MM.1S (cell line): Measurements from ENCODE around the gene PINLYP.

Experiments used
- DNase-seq: peaks from one replicate; pipeline ENCODE4 v3.0.0-alpha.2; 2015
- H2AFZ ChIP-seq: fragments of 300-600 bp; sonication (generic); 2 replicates; pipeline ENCODE4 v1.6.0; 2016; ENCODE audit warnings: antibody characterized with exemption, low read length
- H3F3A ChIP-seq: fragments of 300-600 bp; sonication (generic); 2 replicates; pipeline ENCODE4 v1.6.1; 2016; ENCODE audit warnings: mild to moderate bottlenecking, antibody characterized with exemption, low read length, moderate library complexity, mixed read lengths; ENCODE audit not compliant: insufficient read depth
- H3K27ac ChIP-seq: fragments of 300-600 bp; sonication (generic); 2 replicates; pipeline ENCODE4 v1.5.1; 2016; ENCODE audit warnings: mild to moderate bottlenecking, low read length
- H3K27me3 ChIP-seq: fragments of 300-600 bp; sonication (generic); replicated peaks from 2 replicates; pipeline ENCODE4 v1.6.0; 2016; ENCODE audit warnings: low read length; ENCODE audit not compliant: insufficient read depth
- H3K36me3 ChIP-seq: fragments of 300-600 bp; sonication (generic); replicated peaks from 2 replicates; pipeline ENCODE4 v1.6.1; 2016; ENCODE audit warnings: mild to moderate bottlenecking, low read length, mixed read lengths; ENCODE audit not compliant: insufficient read depth
- H3K4me1 ChIP-seq: fragments of 300-600 bp; sonication (generic); 2 replicates; pipeline ENCODE4 v1.6.1; 2016; ENCODE audit warnings: low read length, mixed read lengths
- H3K4me2 ChIP-seq: fragments of 300-600 bp; sonication (generic); 2 replicates; pipeline ENCODE4 v1.6.0; 2016; ENCODE audit warnings: low read depth, low read length
- H3K4me3 ChIP-seq: fragments of 300-600 bp; sonication (generic); 2 replicates; pipeline ENCODE4 v1.5.1; 2016; ENCODE audit warnings: low read length, mixed read lengths
- H3K79me2 ChIP-seq: fragments of 300-600 bp; sonication (generic); 2 replicates; pipeline ENCODE4 v1.6.1; 2016; ENCODE audit warnings: mixed run types, low read length, mixed read lengths
- H3K9ac ChIP-seq: fragments of 300-600 bp; sonication (generic); 2 replicates; pipeline ENCODE4 v1.6.1; 2016; ENCODE audit warnings: low read length, mixed read lengths
- H3K9me2 ChIP-seq: fragments of 300-600 bp; sonication (generic); replicated peaks from 2 replicates; pipeline ENCODE4 v1.6.1; 2016; ENCODE audit warnings: mild to moderate bottlenecking, low read length, mixed read lengths; ENCODE audit not compliant: insufficient read depth
- H3K9me3 ChIP-seq: fragments of 300-600 bp; sonication (generic); replicated peaks from 2 replicates; pipeline ENCODE4 v1.6.1; 2016; ENCODE audit warnings: mild to moderate bottlenecking, low read length, mixed read lengths; ENCODE audit not compliant: insufficient read depth
- H4K20me1 ChIP-seq: fragments of 300-600 bp; sonication (generic); 2 replicates; pipeline ENCODE4 v1.6.1; 2016; ENCODE audit warnings: mild to moderate bottlenecking, low read length, moderate library complexity, mixed read lengths; ENCODE audit not compliant: insufficient read depth
- CTCF ChIP-seq: fragments of 300-600 bp; sonication (generic); IDR thresholded peaks from 2 replicates; pipeline ENCODE4 v1.5.1; 2016; ENCODE audit warnings: antibody characterized with exemption, low read length, mixed read lengths
- EZH2 ChIP-seq: fragments of 300-600 bp; sonication (generic); optimal IDR thresholded peaks from 2 replicates; pipeline ENCODE3; 2017; ENCODE audit warnings: low read depth, mild to moderate bottlenecking, antibody characterized with exemption, low read length, mixed read lengths
- EZH2phosphoT487 ChIP-seq: fragments of 300-600 bp; sonication (generic); IDR thresholded peaks from 2 replicates; pipeline ENCODE4 v1.6.1; 2018; ENCODE audit warnings: antibody characterized with exemption, low read length

PINLYP gene

GRCh38 chr19:43541920-43542650 is 33.5 kb upstream of the PINLYP start:
- Histone ChIP-seq H3K4me1 (no peaks in the 10 kb centered on the region), H3K4me2 (no peak overlapping the region), H3K27ac (no peak overlapping the region), H2AFZ (no peak overlapping the region), H3K4me3 (no peak overlapping the region), H3K9me2 (no peaks in the 10 kb centered on the region), H3K27me3 (no peaks in the 10 kb centered on the region), H3K9ac (no peak overlapping the region), H4K20me1 (no peaks in the 10 kb centered on the region), H3F3A (no peaks in the 10 kb centered on the region), H3K9me3 (no peaks in the 10 kb centered on the region), H3K36me3 (no peaks in the 10 kb centered on the region), H3K79me2 (no peaks in the 10 kb centered on the region)
- TF ChIP-seq EZH2phosphoT487 (no peak), EZH2 (no peak), CTCF (no peak)
- DNase-seq: no peak

- H3K4me3 ChIP-seq: no peak overlapping the region
- no peak overlapping the region for H3K4me2 ChIP-seq
- no peaks in the 10 kb centered on the region for H3K4me1 ChIP-seq
- no peaks in the 10 kb centered on the region for H3K9me3 ChIP-seq
- no peak overlapping the region for H2AFZ ChIP-seq
- TF ChIP-seq EZH2phosphoT487: no peak
- no peaks in the 10 kb centered on the region for H3K79me2 ChIP-seq
- H3K27ac ChIP-seq: no peak overlapping the region
- no peaks in the 10 kb centered on the region for H3K27me3 ChIP-seq
- H3K9ac ChIP-seq: no peak overlapping the region
- DNase-seq: no peak
- H4K20me1 ChIP-seq: no peaks in the 10 kb centered on the region
- H3K9me2 ChIP-seq: no peaks in the 10 kb centered on the region
- no peaks in the 10 kb centered on the region for H3F3A ChIP-seq
- H3K36me3 ChIP-seq: no peaks in the 10 kb centered on the region
These were observed 31.5 kb upstream of the PINLYP start for GRCh38 chr19:43544077-43544476.

- Histone ChIP-seq H2AFZ (no peak overlapping the region), H3K4me3 (no peak overlapping the region), H4K20me1 (no peaks in the 10 kb centered on the region), H3K79me2 (no peaks in the 10 kb centered on the region), H3K4me1 (no peaks in the 10 kb centered on the region), H3F3A (no peaks in the 10 kb centered on the region), H3K36me3 (no peaks in the 10 kb centered on the region), H3K9me2 (no peaks in the 10 kb centered on the region), H3K9ac (no peak overlapping the region), H3K4me2 (no peak overlapping the region), H3K27ac (no peak overlapping the region), H3K27me3 (no peaks in the 10 kb centered on the region), H3K9me3 (no peaks in the 10 kb centered on the region)
- no peak for TF ChIP-seq CTCF
- no peak for TF ChIP-seq EZH2
- no peak for TF ChIP-seq EZH2phosphoT487
- DNase-seq: no peak
These were observed 30.3 kb upstream of the PINLYP start for GRCh38 chr19:43545276-43545675.

GRCh38 chr19:43545981-43546380 is 29.6 kb upstream of the PINLYP start:
- Histone ChIP-seq H2AFZ (no peak overlapping the region), H3K4me1 (no peaks in the 10 kb centered on the region), H3K36me3 (no peaks in the 10 kb centered on the region), H4K20me1 (no peaks in the 10 kb centered on the region), H3K9ac (no peak overlapping the region), H3K9me3 (no peaks in the 10 kb centered on the region), H3K79me2 (no peaks in the 10 kb centered on the region), H3K9me2 (no peaks in the 10 kb centered on the region), H3K27ac (no peak overlapping the region), H3K27me3 (no peaks in the 10 kb centered on the region), H3F3A (no peaks in the 10 kb centered on the region), H3K4me3 (no peak overlapping the region), H3K4me2 (no peak overlapping the region)
- TF ChIP-seq EZH2 (no peak), EZH2phosphoT487 (no peak), CTCF (no peak)
- no peak for DNase-seq
